H1 (cell line): ENCODE data around the gene VAT1L. TPM values are rescaled to one million over a fixed set of nuclear protein-coding genes. Genes with fewer than 3 reads are reported as not detected.

Source experiments
- CTCF ChIA-PET: fragments of 300-600 bp; sonication (Branson Sonifier 250); formaldehyde crosslinking; loops from one replicate; lab custom pipeline; 2021; ENCODE audit not compliant: partially characterized antibody; lab: Charles Lee
- POLR2A ChIA-PET: fragments of 300-600 bp; sonication (Branson Sonifier 250); formaldehyde crosslinking; loops from one replicate; lab custom pipeline; 2021; ENCODE audit warnings: inconsistent platforms; ENCODE audit not compliant: partially characterized antibody; lab: Charles Lee
- DNase-seq, 2 experiments: peaks; one replicate each; pipeline versions ENCODE4 v3.0.0 to v3.0.0-alpha.2; 2010 to 2022; ENCODE audit warnings: low spot score in 2 of 2, low read depth in 1 of 2, mixed read lengths in 1 of 2
- FAIRE-seq: peaks from 2 replicates; lab custom pipeline; 2011; peaks lifted over from hg19 to GRCh38; lab: Jason Lieb, UNC
- H2AFZ ChIP-seq: 2 replicates; pipeline ENCODE4 v1.8.1; 2012; ENCODE audit warnings: low read length, inconsistent platforms
- H2AK5ac ChIP-seq: 2 replicates; pipeline ENCODE4 v1.6.1; 2013; ENCODE audit warnings: low read depth, low read length
- H2BK120ac ChIP-seq: replicated peaks from 2 replicates; pipeline ENCODE3; 2013; ENCODE audit warnings: low read depth, low read length, inconsistent platforms
- H2BK12ac ChIP-seq: 2 replicates; pipeline ENCODE4 v1.6.1; 2013; ENCODE audit warnings: low read depth, low read length
- H2BK15ac ChIP-seq: 2 replicates; pipeline ENCODE4 v1.6.1; 2013; ENCODE audit warnings: low read length
- H2BK20ac ChIP-seq: 2 replicates; pipeline ENCODE4 v1.6.1; 2013; ENCODE audit warnings: low read length
- H2BK5ac ChIP-seq: 2 replicates; pipeline ENCODE4 v1.6.1; 2013; ENCODE audit warnings: low read depth, low read length
- H3K14ac ChIP-seq: 2 replicates; pipeline ENCODE4 v1.6.1; 2013; ENCODE audit warnings: inconsistent platforms; ENCODE audit not compliant: insufficient read length
- H3K18ac ChIP-seq: 2 replicates; pipeline ENCODE4 v1.6.1; 2013; ENCODE audit warnings: low read length; ENCODE audit errors: extremely low read depth
- H3K23ac ChIP-seq: 2 replicates; pipeline ENCODE4 v1.6.1; 2013; ENCODE audit warnings: inconsistent platforms; ENCODE audit not compliant: insufficient read length
- H3K23me2 ChIP-seq: 2 replicates; pipeline ENCODE4 v1.6.1; 2013; ENCODE audit warnings: low read depth, low read length
- H3K27ac ChIP-seq: 2 replicates; pipeline ENCODE4 v1.6.1; 2011; ENCODE audit warnings: low read depth, low read length, inconsistent platforms
- H3K27me3 ChIP-seq, 4 experiments: replicated peaks in 1 of 4; 1 replicate in 1 of 4; 2 replicates in 3 of 4; pipeline versions ENCODE4 v1.6.1 to v1.8.1; 2011 to 2013; ENCODE audit warnings: low read length in 3 of 4, mild to moderate bottlenecking in 3 of 4, inconsistent platforms in 2 of 4, mixed read lengths in 2 of 4, moderate library complexity in 1 of 4; ENCODE audit not compliant: control insufficient read depth in 3 of 4, insufficient read depth in 3 of 4; ENCODE audit errors: extremely low read depth in 1 of 4
- H3K36me3 ChIP-seq, 4 experiments: 2 replicates each; pipeline versions ENCODE4 v1.6.1 to v1.8.1; 2011 to 2013; ENCODE audit warnings: mild to moderate bottlenecking in 4 of 4, low read length in 3 of 4, moderate library complexity in 2 of 4, control low read depth in 1 of 4, inconsistent platforms in 1 of 4; ENCODE audit not compliant: insufficient read depth in 4 of 4, control insufficient read depth in 2 of 4
- H3K4ac ChIP-seq: replicated peaks from 2 replicates; pipeline ENCODE3; 2013; ENCODE audit warnings: low read length, low read depth, mixed read lengths, inconsistent platforms; ENCODE audit not compliant: insufficient read length
- H3K4me1 ChIP-seq, 4 experiments: replicated peaks in 1 of 4; 1 replicate in 1 of 4; 2 replicates in 3 of 4; pipeline versions ENCODE4 v1.6.1 to v1.8.1; 2011 to 2013; ENCODE audit warnings: low read length in 3 of 4, inconsistent platforms in 2 of 4, mixed read lengths in 1 of 4; ENCODE audit not compliant: insufficient read depth in 4 of 4, control insufficient read depth in 3 of 4
- H3K4me2 ChIP-seq, 2 experiments: 2 replicates each; pipeline versions ENCODE4 v1.6.1 to v1.8.1; 2011 to 2013; ENCODE audit warnings: low read depth in 2 of 2, low read length in 2 of 2, control low read depth in 1 of 2, inconsistent platforms in 1 of 2, mild to moderate bottlenecking in 1 of 2; ENCODE audit not compliant: insufficient read depth in 1 of 2
- H3K4me3 ChIP-seq, 4 experiments: fragments of 200-600, 300-600 bp in 1 of 4; sonication (generic), shearing (Covaris generic), sonication (Bioruptor Twin) in 1 of 4; 2 replicates each; pipeline versions ENCODE4 v1.5.1 to v1.8.1; 2011 to 2016; ENCODE audit warnings: low read length in 4 of 4, low read depth in 3 of 4, control low read depth in 2 of 4, inconsistent platforms in 2 of 4, mild to moderate bottlenecking in 2 of 4, mixed read lengths in 1 of 4, moderate library complexity in 1 of 4; ENCODE audit not compliant: insufficient read depth in 2 of 4; ENCODE audit errors: extremely low read depth in 1 of 4
- H3K56ac ChIP-seq: replicated peaks from 2 replicates; pipeline ENCODE3; 2013; ENCODE audit warnings: low read depth, mild to moderate bottlenecking, mixed read lengths, low read length, inconsistent platforms; ENCODE audit not compliant: insufficient read length
- H3K79me1 ChIP-seq: 2 replicates; pipeline ENCODE4 v1.6.1; 2013; ENCODE audit warnings: low read depth, low read length, control low read depth
- H3K79me2 ChIP-seq, 2 experiments: 2 replicates each; pipeline versions ENCODE4 v1.6.1 to v1.8.1; 2012 to 2013; ENCODE audit warnings: low read length in 2 of 2, mild to moderate bottlenecking in 2 of 2, inconsistent platforms in 1 of 2; ENCODE audit not compliant: insufficient read depth in 2 of 2, control insufficient read depth in 1 of 2
- H3K9ac ChIP-seq, 4 experiments: replicated peaks in 1 of 4; 1 replicate in 1 of 4; 2 replicates in 3 of 4; pipeline versions ENCODE4 v1.6.1 to v1.8.1; 2011 to 2013; ENCODE audit warnings: low read depth in 3 of 4, low read length in 3 of 4, control low read depth in 2 of 4, mild to moderate bottlenecking in 2 of 4, moderate library complexity in 2 of 4, inconsistent platforms in 1 of 4; ENCODE audit errors: extremely low read depth in 1 of 4
- H3K9me3 ChIP-seq, 2 experiments: 2 replicates each; pipeline versions ENCODE4 v1.6.1 to v1.8.1; 2012 to 2013; ENCODE audit warnings: mild to moderate bottlenecking in 2 of 2, moderate library complexity in 2 of 2, control low read depth in 1 of 2, inconsistent platforms in 1 of 2, low read depth in 1 of 2, low read length in 1 of 2, mixed read lengths in 1 of 2; ENCODE audit not compliant: insufficient read depth in 2 of 2
- H4K20me1 ChIP-seq, 2 experiments: replicated peaks in 1 of 2; 2 replicates each; pipeline versions ENCODE3 to v1.8.1; 2011 to 2013; ENCODE audit warnings: inconsistent platforms in 2 of 2, low read length in 2 of 2, mild to moderate bottlenecking in 1 of 2; ENCODE audit not compliant: insufficient read depth in 2 of 2, control insufficient read depth in 1 of 2
- H4K5ac ChIP-seq: 2 replicates; pipeline ENCODE4 v1.6.1; 2013; ENCODE audit warnings: low read length, low read depth, mixed read lengths, inconsistent platforms; ENCODE audit not compliant: insufficient read length
- H4K8ac ChIP-seq: 2 replicates; pipeline ENCODE4 v1.8.0; 2013; ENCODE audit warnings: mild to moderate bottlenecking, moderate library complexity, low read length, inconsistent platforms; ENCODE audit not compliant: insufficient read depth; ENCODE audit errors: extremely low read depth
- H4K91ac ChIP-seq: replicated peaks from 2 replicates; pipeline ENCODE3; 2013; ENCODE audit warnings: low read length, mixed read lengths, inconsistent platforms; ENCODE audit not compliant: insufficient read length
- CREB1 ChIP-seq: IDR thresholded peaks from 2 replicates; pipeline ENCODE4 v1.6.1; 2012; ENCODE audit warnings: inconsistent platforms
- CTBP2 ChIP-seq: IDR thresholded peaks from 2 replicates; pipeline ENCODE4 v1.7.0; 2011; ENCODE audit warnings: borderline replicate concordance, mild to moderate bottlenecking, moderate library complexity, mixed read lengths, low read length; ENCODE audit not compliant: insufficient read depth, insufficient read length
- GABPA ChIP-seq: IDR thresholded peaks from 2 replicates; pipeline ENCODE4 v1.6.1; 2011; ENCODE audit warnings: mild to moderate bottlenecking, low read length, moderate library complexity, borderline replicate concordance; ENCODE audit not compliant: insufficient read depth
- HDAC2 ChIP-seq, 2 experiments: fragments of 300-600 bp in 1 of 2; sonication (generic) in 1 of 2; IDR thresholded peaks; 2 replicates each; pipeline ENCODE4 v1.6.1; 2011 to 2012; ENCODE audit warnings: low read depth in 2 of 2, low read length in 2 of 2, mild to moderate bottlenecking in 2 of 2, moderate library complexity in 2 of 2, borderline replicate concordance in 1 of 2, inconsistent platforms in 1 of 2
- JUND ChIP-seq: IDR thresholded peaks from 2 replicates; pipeline ENCODE4 v1.6.1; 2011; ENCODE audit warnings: mild to moderate bottlenecking, improper control_type of control experiment, low read length
- POLR2A ChIP-seq, 2 experiments: IDR thresholded peaks; 1 replicate in 1 of 2; 2 replicates in 1 of 2; pipeline ENCODE4 v1.6.1; 2011; ENCODE audit warnings: low read depth in 2 of 2, low read length in 2 of 2, mild to moderate bottlenecking in 2 of 2; ENCODE audit errors: control extremely low read depth in 1 of 2
- RAD21 ChIP-seq, 2 experiments: IDR thresholded peaks in 1 of 2; conservative IDR thresholded peaks in 1 of 2; 2 replicates each; pipeline ENCODE4 v1.6.1; 2011; ENCODE audit warnings: low read depth in 2 of 2, low read length in 2 of 2, improper control_type of control experiment in 1 of 2, inconsistent platforms in 1 of 2, mild to moderate bottlenecking in 1 of 2, moderate library complexity in 1 of 2
- RBBP5 ChIP-seq: IDR thresholded peaks from 2 replicates; pipeline ENCODE4 v1.7.1; 2012; ENCODE audit warnings: low read depth, mild to moderate bottlenecking, inconsistent platforms, low read length, moderate library complexity, borderline replicate concordance
- WGBS, 2 experiments: shearing (Covaris generic) in 1 of 2; methylation state at CpG; one replicate each; pipeline versions ENCODE4 v1.1.6 to v1.1.7; 2013 to 2015; ENCODE audit warnings: low lambda C conversion rate in 2 of 2, mixed read lengths in 2 of 2, inconsistent platforms in 1 of 2, low coverage in 1 of 2, missing lambda C conversion rate in 1 of 2; ENCODE audit not compliant: insufficient replicate concordance in 2 of 2, insufficient coverage in 1 of 2, insufficient read length in 1 of 2; ENCODE audit errors: extremely low coverage in 1 of 2, missing lambda C conversion rate in 1 of 2; 5-methylcytosine and 5-hydroxymethylcytosine counted together
- polyA plus RNA-seq, 7 experiments: library from polyadenylated mRNA; depleted of rRNA in 3 of 7; stranded (reverse) in 5 of 7; unstranded in 2 of 7; fragments of >200 nt in 5 of 7; fragments of 200-250 nt in 2 of 7; gene quantifications; 1 replicate in 5 of 7; 2 replicates in 1 of 7; 4 replicates in 1 of 7; pipeline versions ENCODE4 v1.2.1 to v1.2.3, GENCODE V29; 2011 to 2013; ENCODE audit warnings: missing spikeins in 2 of 7, mixed read lengths in 2 of 7
- total RNA-seq: library from RNA; stranded (reverse); fragmentation: NEBNext Ultra II Directional; extraction: Animal tissue kit (Norgen Biotek cat#: 25700); gene quantifications from 2 replicates; pipeline ENCODE4 v1.2.1, GENCODE V29; 2021
- TF ChIP-seq, protein P1 (sequence below): IDR thresholded peaks from 2 replicates; pipeline ENCODE4 v1.6.1; 2012; ENCODE audit warnings: low read length, inconsistent platforms

Gene VAT1L
- total and polyA plus RNA-seq, 2 of the 8 experiments (the other 6 are each of a cell fraction or from before 2014, with no cell fraction given): 46.3 to 48.2 TPM

GRCh38 chr16:77775911-77776909 lies 12.2 kb upstream of the VAT1L start:
- H4K8ac ChIP-seq: no peak overlapping the region
- TF ChIP-seq CREB1 (no peak), JUND (no peak), RAD21 (IDR thresholded peaks at IDR 0.05 in 1 of 2, conservative IDR thresholded peaks at IDR 0.05 in 1 of 2; ENCODE audit: low read depth in 2 of 2, low read length in 2 of 2) (no peak), HDAC2 (IDR thresholded peaks at IDR 0.05; ENCODE audit: borderline replicate concordance in 1 of 2, low read depth in 2 of 2, low read length in 2 of 2) (no peak), CTBP2 (no peak), POLR2A (IDR thresholded peaks at IDR 0.05; ENCODE audit: control extremely low read depth in 1 of 2, low read depth in 2 of 2, low read length in 2 of 2) (no peak), RBBP5 (no peak), GABPA (no peak)
- TF ChIP-seq, protein P1, sequence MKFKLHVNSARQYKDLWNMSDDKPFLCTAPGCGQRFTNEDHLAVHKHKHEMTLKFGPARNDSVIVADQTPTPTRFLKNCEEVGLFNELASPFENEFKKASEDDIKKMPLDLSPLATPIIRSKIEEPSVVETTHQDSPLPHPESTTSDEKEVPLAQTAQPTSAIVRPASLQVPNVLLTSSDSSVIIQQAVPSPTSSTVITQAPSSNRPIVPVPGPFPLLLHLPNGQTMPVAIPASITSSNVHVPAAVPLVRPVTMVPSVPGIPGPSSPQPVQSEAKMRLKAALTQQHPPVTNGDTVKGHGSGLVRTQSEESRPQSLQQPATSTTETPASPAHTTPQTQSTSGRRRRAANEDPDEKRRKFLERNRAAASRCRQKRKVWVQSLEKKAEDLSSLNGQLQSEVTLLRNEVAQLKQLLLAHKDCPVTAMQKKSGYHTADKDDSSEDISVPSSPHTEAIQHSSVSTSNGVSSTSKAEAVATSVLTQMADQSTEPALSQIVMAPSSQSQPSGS: no peak

More at GRCh38 chr16:77775911-77776909, 12.2 kb upstream of the VAT1L start:
- H2BK20ac ChIP-seq: no peak overlapping the region
- CTCF ChIA-PET: interaction anchor here (0.6 to 1.7 kb wide), 2 partner anchors 13 to 195 kb away, joined by 3 to 4 read pairs; no protein-coding TSS in a partner anchor
- H4K20me1 ChIP-seq: no peaks in the 10 kb centered on the region
- no peak overlapping the region for H4K91ac ChIP-seq
- no peaks in the 10 kb centered on the region; a peak in 1 of 7 replicates for H3K4me1 ChIP-seq
- POLR2A ChIA-PET: no interaction called here
- H3K18ac ChIP-seq: no peak overlapping the region
- H4K5ac ChIP-seq: no peak overlapping the region
- H3K36me3 ChIP-seq: no peaks in the 10 kb centered on the region
- no peak overlapping the region for H3K14ac ChIP-seq
- no peak overlapping the region for H2AFZ ChIP-seq
- no peaks in the 10 kb centered on the region for H3K79me2 ChIP-seq
- no peak overlapping the region for H3K9ac ChIP-seq
- DNase-seq (no peak), FAIRE-seq (no peak)
- no peak overlapping the region for H2AK5ac ChIP-seq
- no peak overlapping the region for H2BK5ac ChIP-seq
- H3K4me3 ChIP-seq: no peak overlapping the region
- no peak overlapping the region for H3K27ac ChIP-seq
- H2BK12ac ChIP-seq: no peak overlapping the region
- no peak overlapping the region for H3K23ac ChIP-seq
- no peaks in the 10 kb centered on the region for H3K9me3 ChIP-seq
- H3K4me2 ChIP-seq: no peak overlapping the region
- H3K79me1 ChIP-seq: no peaks in the 10 kb centered on the region
- WGBS, 2 experiments: 93% methylated on average over 6 of the region's 6 CpGs; no CpG with 5 or more reads in 1 of the 2 experiments
- H3K23me2 ChIP-seq: no peaks in the 10 kb centered on the region
- H2BK120ac ChIP-seq: no peak overlapping the region
- no peak overlapping the region for H3K4ac ChIP-seq
- no peak overlapping the region for H2BK15ac ChIP-seq
- H3K27me3 ChIP-seq: no peaks in the 10 kb centered on the region
- no peak overlapping the region for H3K56ac ChIP-seq
